ENCODE data around the gene PDS5B. TPM values are rescaled to one million over a fixed set of nuclear protein-coding genes. Genes with fewer than 3 reads are reported as not detected.

PDS5B gene
- total and polyA plus RNA-seq, 2 donors (not counting 1 experiment from before 2014, with no cell fraction given), result 6.6 to 62.9 TPM

GRCh38 chr13:32823597-32823996 lies 237.3 kb downstream of the PDS5B start:
- Histone ChIP-seq H3K27me3 (replicated peaks in 1 of 4; ENCODE audit: control extremely low read depth in 1 of 4, control insufficient read depth in 3 of 4, insufficient read depth in 4 of 4, low read length in 3 of 4) (peaks cover 0 to 4% (median 0%) of the 10 kb centered on the region in 4 experiments), H3K9ac (ENCODE audit: low read length) (no peak overlapping the region), H4K20me1 (ENCODE audit: control insufficient read depth, insufficient read depth, low read length, poor library complexity, severe bottlenecking) (no peaks in the 10 kb centered on the region), H3K4me2 (replicated peaks; ENCODE audit: low read depth, low read length, poor library complexity, severe bottlenecking) (no peak overlapping the region), H2AFZ (ENCODE audit: insufficient read depth, low read depth, low read length, poor library complexity, severe bottlenecking) (no peak overlapping the region), H3K36me3 (replicated peaks in 1 of 2; ENCODE audit: control extremely low read depth in 1 of 2, control insufficient read depth in 1 of 2, extremely low read depth in 1 of 2, insufficient read depth in 2 of 2, low read length in 1 of 2) (no peaks in the 10 kb centered on the region), H3K27ac (ENCODE audit: low read length in 2 of 2) (no peak overlapping the region), H3K4me1 (ENCODE audit: control insufficient read depth in 2 of 2, insufficient read depth in 2 of 2, low read length in 2 of 2) (no peaks in the 10 kb centered on the region), H3K79me2 (ENCODE audit: control insufficient read depth, insufficient read depth, low read length) (no peaks in the 10 kb centered on the region), H3K4me3 (ENCODE audit: control extremely low read depth in 1 of 5, extremely low read depth in 1 of 5, insufficient read depth in 1 of 5, low read depth in 2 of 5, low read length in 4 of 5) (no peak overlapping the region), H3K9me3 (ENCODE audit: control extremely low read depth in 1 of 3, control insufficient read depth in 2 of 3, insufficient read depth in 1 of 3, low read length in 2 of 3) (no peaks in the 10 kb centered on the region)
- H3K27me3 Mint-ChIP-seq, result peaks cover 3% of the 10 kb centered on the region
- no peaks in the 10 kb centered on the region for H3K9me3 Mint-ChIP-seq (ENCODE audit: insufficient read depth)
- ChIA-PET POLR2A (no interaction called here), CTCF (no interaction called here)
- WGBS (ENCODE audit: insufficient coverage), result 88% methylated on average over 4 of the region's 5 CpGs
- intact Hi-C loops (cut with micrococcal nuclease), result no loop called here
- no peaks in the 10 kb centered on the region for H3K4me1 Mint-ChIP-seq
- no peak for DNase-seq
- ATAC-seq (ENCODE audit: low read depth), result no peak
- no peak overlapping the region for H3K4me3 Mint-ChIP-seq
- TF ChIP-seq CTCF (IDR thresholded peaks at IDR 0.05) (no peak), EZH2 (IDR thresholded peaks at IDR 0.05; ENCODE audit: borderline replicate concordance, insufficient read depth, low read depth, low read length, poor library complexity, severe bottlenecking) (no peak)
- H3K27ac Mint-ChIP-seq, result no peak overlapping the region

DNA sequence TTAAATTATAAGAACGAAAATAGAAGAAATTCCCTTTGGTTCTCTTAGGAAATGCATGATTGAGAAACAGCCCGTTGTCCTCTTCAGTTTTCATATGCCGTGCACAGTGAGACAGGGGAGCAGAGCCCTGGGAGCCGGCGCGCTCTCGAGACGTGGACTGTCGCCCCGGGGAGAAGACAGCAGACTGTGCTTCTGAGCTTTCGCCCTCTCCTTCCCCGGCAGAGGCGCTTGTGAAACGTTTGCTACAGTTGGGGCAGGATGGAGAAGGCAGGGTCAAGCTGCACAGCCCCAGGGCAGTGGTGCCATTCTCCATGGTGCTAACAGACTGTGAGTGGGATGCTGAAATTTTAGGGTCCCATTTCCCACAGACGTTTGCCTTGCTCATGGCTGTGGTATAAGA lies 237.8 kb downstream of the PDS5B start:
- peaks cover 0 to 4% (median 0%) of the 10 kb centered on the region in 4 experiments for H3K27me3 ChIP-seq (replicated peaks in 1 of 4; ENCODE audit: control extremely low read depth in 1 of 4, control insufficient read depth in 3 of 4, insufficient read depth in 4 of 4, low read length in 3 of 4)
- no peak overlapping the region for H3K9ac ChIP-seq (ENCODE audit: low read length)
- ATAC-seq (ENCODE audit: low read depth) (no peak), DNase-seq (no peak)
- H3K27ac ChIP-seq (ENCODE audit: low read length in 2 of 2), result no peak overlapping the region
- no peak for TF ChIP-seq EZH2 (IDR thresholded peaks at IDR 0.05; ENCODE audit: borderline replicate concordance, insufficient read depth, low read depth, low read length, poor library complexity, severe bottlenecking)
- no peak for TF ChIP-seq CTCF (IDR thresholded peaks at IDR 0.05)
- WGBS (ENCODE audit: insufficient coverage), result 88% methylated on average over 12 of the region's 15 CpGs
- no peak overlapping the region for H3K27ac Mint-ChIP-seq
- no peak overlapping the region for H2AFZ ChIP-seq (ENCODE audit: insufficient read depth, low read depth, low read length, poor library complexity, severe bottlenecking)
- ChIA-PET CTCF (no interaction called here), POLR2A (no interaction called here)
- no peaks in the 10 kb centered on the region for H3K9me3 ChIP-seq (ENCODE audit: control extremely low read depth in 1 of 3, control insufficient read depth in 2 of 3, insufficient read depth in 1 of 3, low read length in 2 of 3)
- peaks cover 3% of the 10 kb centered on the region for H3K27me3 Mint-ChIP-seq
- no peaks in the 10 kb centered on the region for H3K36me3 ChIP-seq (replicated peaks in 1 of 2; ENCODE audit: control extremely low read depth in 1 of 2, control insufficient read depth in 1 of 2, extremely low read depth in 1 of 2, insufficient read depth in 2 of 2, low read length in 1 of 2)
- H3K9me3 Mint-ChIP-seq (ENCODE audit: insufficient read depth), result no peaks in the 10 kb centered on the region
- H3K79me2 ChIP-seq (ENCODE audit: control insufficient read depth, insufficient read depth, low read length), result no peaks in the 10 kb centered on the region
- no peak overlapping the region for H3K4me3 Mint-ChIP-seq
- H3K4me1 ChIP-seq (ENCODE audit: control insufficient read depth in 2 of 2, insufficient read depth in 2 of 2, low read length in 2 of 2), result no peaks in the 10 kb centered on the region
- intact Hi-C loops (cut with micrococcal nuclease), result no loop called here
- no peak overlapping the region for H3K4me3 ChIP-seq (ENCODE audit: control extremely low read depth in 1 of 5, extremely low read depth in 1 of 5, insufficient read depth in 1 of 5, low read depth in 2 of 5, low read length in 4 of 5)
- no peaks in the 10 kb centered on the region for H4K20me1 ChIP-seq (ENCODE audit: control insufficient read depth, insufficient read depth, low read length, poor library complexity, severe bottlenecking)
- H3K4me1 Mint-ChIP-seq, result no peaks in the 10 kb centered on the region
- no peak overlapping the region for H3K4me2 ChIP-seq (replicated peaks; ENCODE audit: low read depth, low read length, poor library complexity, severe bottlenecking)

Data from B cell (primary cell).